Hepatocyte (in vitro differentiated cells): ENCODE measurements around the gene FAM72D.
"Not testable (repeated sequence)": the region's sequence is repeated elsewhere in the genome, so short reads cannot be mapped to it uniquely, and the experiment has no call there.

Experiments
- CTCF ChIP-seq: fragments of 200-600 bp; sonication (generic); IDR thresholded peaks from 2 replicates; pipeline ENCODE4 v1.5.1; 2016; ENCODE audit warnings: antibody characterized with exemption, mild to moderate bottlenecking; ENCODE audit not compliant: poor library complexity
- EZH2 ChIP-seq: fragments of 200-600 bp; sonication (generic); IDR thresholded peaks from 2 replicates; pipeline ENCODE4 v1.6.1; 2016; ENCODE audit warnings: antibody characterized with exemption, mild to moderate bottlenecking, borderline replicate concordance
- EZH2phosphoT487 ChIP-seq: fragments of 200-600 bp; sonication (generic); IDR thresholded peaks from one replicate; pipeline ENCODE4 v1.6.1; 2018; ENCODE audit warnings: antibody characterized with exemption, mild to moderate bottlenecking, low read depth, moderate library complexity; ENCODE audit not compliant: unreplicated experiment, severe bottlenecking

- not testable (repeated sequence) for TF ChIP-seq CTCF, EZH2, EZH2phosphoT487
Observed at GRCh38 chr1:145079737-145080136, 16.0 kb upstream of the FAM72D start.
